K562 (cell line): ENCODE results near the gene FUCA1. TPM values are rescaled to one million over a fixed set of nuclear protein-coding genes. Genes with fewer than 3 reads are reported as not detected.

Experiments used
- ATF1 ChIP-seq, 2 experiments: fragments of 450-650 bp in 1 of 2; IDR thresholded peaks; 2 replicates each; pipeline ENCODE4 v1.6.1; 2016; ENCODE audit warnings: missing compliant biosample characterization in 1 of 2, missing genetic modification characterization in 1 of 2
- C11orf30 ChIP-seq: fragments of 450-650 bp; IDR thresholded peaks from 2 replicates; pipeline ENCODE4 v1.6.1; 2016; ENCODE audit warnings: low read depth, mild to moderate bottlenecking
- CTCF ChIP-seq, 3 experiments: IDR thresholded peaks in 2 of 3; conservative IDR thresholded peaks in 1 of 3; 2 replicates each; pipeline ENCODE4 v1.5.1; 2011 to 2012; ENCODE audit warnings: low read length in 3 of 3, mild to moderate bottlenecking in 3 of 3, control low read depth in 2 of 3, improper control_type of control experiment in 1 of 3, inconsistent platforms in 1 of 3, low read depth in 1 of 3, mixed read lengths in 1 of 3, moderate library complexity in 1 of 3; ENCODE audit not compliant: insufficient read depth in 2 of 3
- ESRRB ChIP-seq: fragments of 250-450 bp; sonication (Bioruptor Pico); IDR thresholded peaks from 2 replicates; pipeline ENCODE4 v1.5.0; 2020; ENCODE audit warnings: mild to moderate bottlenecking, moderate library complexity, borderline replicate concordance
- ETV6 ChIP-seq, 3 experiments: fragments of 150-350 bp in 1 of 3; sonication (generic) in 1 of 3; formaldehyde crosslinking in 1 of 3; IDR thresholded peaks; 2 replicates each; pipeline versions ENCODE4 v1.6.1 to v1.8.0; 2014 to 2022; ENCODE audit warnings: borderline replicate concordance in 2 of 3, low read depth in 2 of 3, antibody characterized with exemption in 1 of 3, low read length in 1 of 3, mild to moderate bottlenecking in 1 of 3, missing genetic modification reagents in 1 of 3
- GTF2A2 ChIP-seq: IDR thresholded peaks from 2 replicates; pipeline ENCODE4 v1.6.1; 2016; ENCODE audit warnings: mild to moderate bottlenecking, missing genetic modification characterization, missing compliant biosample characterization
- GTF2F1 ChIP-seq: IDR thresholded peaks from 2 replicates; pipeline ENCODE4 v1.6.1; 2011; ENCODE audit warnings: low read depth, low read length, improper control_type of control experiment
- PKNOX1 ChIP-seq: fragments of 450-650 bp; IDR thresholded peaks from 2 replicates; pipeline ENCODE4 v1.6.1; 2016
- POLR2H ChIP-seq: IDR thresholded peaks from 2 replicates; pipeline ENCODE4 v1.6.1; 2016; ENCODE audit warnings: missing genetic modification characterization, low read depth, mild to moderate bottlenecking, control low read depth, missing compliant biosample characterization, moderate library complexity
- RCOR1 ChIP-seq, 2 experiments: IDR thresholded peaks; 2 replicates each; pipeline ENCODE4 v1.6.1; 2012; ENCODE audit warnings: low read depth in 2 of 2, low read length in 2 of 2, borderline replicate concordance in 1 of 2, improper control_type of control experiment in 1 of 2
- RHOXF2B ChIP-seq: fragments of 250-450 bp; sonication (Bioruptor Pico); conservative IDR thresholded peaks from 2 replicates; pipeline ENCODE4 v1.5.1; 2021
- SUPT5H ChIP-seq: fragments of 450-650 bp; IDR thresholded peaks from 2 replicates; pipeline ENCODE4 v1.6.1; 2016
- ZNF639 ChIP-seq, 2 experiments: fragments of 200-800 bp in 1 of 2; sonication (Bioruptor generic) in 1 of 2; sonication (generic) in 1 of 2; formaldehyde crosslinking in 1 of 2; IDR thresholded peaks in 1 of 2; conservative IDR thresholded peaks in 1 of 2; 2 replicates each; pipeline versions ENCODE4 v1.5.0 to v1.6.1; 2016 to 2020; ENCODE audit warnings: missing compliant biosample characterization in 1 of 2, missing genetic modification characterization in 1 of 2, missing genetic modification reagents in 1 of 2
- ZNF644 ChIP-seq: fragments of 200-800 bp; sonication (Bioruptor generic); IDR thresholded peaks from 2 replicates; pipeline ENCODE4 v1.6.1; 2016; ENCODE audit warnings: low read depth, missing genetic modification characterization, missing compliant biosample characterization
- ZNF707 ChIP-seq: fragments of 250-450 bp; sonication (Bioruptor Pico); conservative IDR thresholded peaks from 2 replicates; pipeline ENCODE4 v1.8.0; 2022; ENCODE audit warnings: inconsistent platforms, mild to moderate bottlenecking, moderate library complexity
- polyA plus RNA-seq, 8 experiments: library from polyadenylated mRNA; depleted of rRNA in 4 of 8; stranded (reverse) in 5 of 8; unstranded in 3 of 8; fragments of >200 nt; fragmentation: Nextera tagmentation in 2 of 8; fragmentation: Illumina TruSeq in 1 of 8; extraction: Ambion mirVana in 2 of 8; extraction: Trizol in 1 of 8; gene quantifications; 2 replicates each; pipeline versions ENCODE4 v1.2.1 to v1.2.3, GENCODE V29; 2011 to 2014; ENCODE audit warnings: inconsistent platforms in 1 of 8, missing spikeins in 1 of 8
- total RNA-seq, 7 experiments: library from RNA; depleted of rRNA in 6 of 7; stranded (reverse); fragments of >200 nt in 6 of 7; fragmentation: Illumina TruSeq in 2 of 7; extraction: Trizol in 2 of 7; gene quantifications; 2 replicates each; pipeline versions ENCODE4 v1.2.1 to v1.2.3, GENCODE V29; 2011 to 2021; ENCODE audit warnings: low replicate concordance in 1 of 7
- TF ChIP-seq, protein P1 (sequence below), 2 experiments: IDR thresholded peaks; 2 replicates each; pipeline ENCODE4 v1.6.1; 2012; ENCODE audit warnings: improper control_type of control experiment in 2 of 2, low read depth in 2 of 2, low read length in 2 of 2, borderline replicate concordance in 1 of 2
- TF ChIP-seq, protein P2 (sequence below): fragments of 250-450 bp; sonication (Bioruptor Pico); IDR thresholded peaks from 2 replicates; pipeline ENCODE4 v1.4.0; 2020; ENCODE audit warnings: mild to moderate bottlenecking, moderate library complexity

The FUCA1 gene
- total and polyA plus RNA-seq, 9 of the 15 experiments (the other 6 are each of a cell fraction or from before 2014, with no cell fraction given): 7.0 to 20.5 (median 13.5) TPM

GRCh38 chr1:23810818-23811540 lies 57.1 kb downstream of the FUCA1 start (continued):
- TF ChIP-seq PKNOX1 (peak; percentile 38; the same call in 1 of the 2 replicates), GTF2A2 (tag) (no peak), CTCF (IDR thresholded peaks at IDR 0.05 in 2 of 3, conservative IDR thresholded peaks at IDR 0.05 in 1 of 3; ENCODE audit: insufficient read depth in 2 of 3, low read depth in 1 of 3, low read length in 3 of 3) (peak; percentile 94 to 97 (median 95)), ZNF707 (CRISPR knock-in tag) (no peak), C11orf30 (no peak), GTF2F1 (no peak), ZNF644 (tag) (no peak), POLR2H (no peak), RCOR1 (IDR thresholded peaks at IDR 0.05; ENCODE audit: borderline replicate concordance in 1 of 2, low read depth in 2 of 2, low read length in 2 of 2) (peak in 1 of 2 experiments; percentile 60; a peak in 1 of 4 replicates), ESRRB (no peak), RHOXF2B (no peak), ETV6 (IDR thresholded peaks at IDR 0.05; ENCODE audit: borderline replicate concordance in 1 of 2, low read depth in 2 of 2, low read length in 1 of 2) (no peak), ETV6 (CRISPR knock-in tag; IDR thresholded peaks at IDR 0.05; ENCODE audit: borderline replicate concordance) (no peak), ATF1 (CRISPR knock-in tag; IDR thresholded peaks at IDR 0.05) (no peak), ATF1 (tag; IDR thresholded peaks at IDR 0.05) (no peak), SUPT5H (no peak), ZNF639 (CRISPR knock-in tag; conservative IDR thresholded peaks at IDR 0.05 in 1 of 2, IDR thresholded peaks at IDR 0.05 in 1 of 2) (no peak)
- TF ChIP-seq, protein P1, sequence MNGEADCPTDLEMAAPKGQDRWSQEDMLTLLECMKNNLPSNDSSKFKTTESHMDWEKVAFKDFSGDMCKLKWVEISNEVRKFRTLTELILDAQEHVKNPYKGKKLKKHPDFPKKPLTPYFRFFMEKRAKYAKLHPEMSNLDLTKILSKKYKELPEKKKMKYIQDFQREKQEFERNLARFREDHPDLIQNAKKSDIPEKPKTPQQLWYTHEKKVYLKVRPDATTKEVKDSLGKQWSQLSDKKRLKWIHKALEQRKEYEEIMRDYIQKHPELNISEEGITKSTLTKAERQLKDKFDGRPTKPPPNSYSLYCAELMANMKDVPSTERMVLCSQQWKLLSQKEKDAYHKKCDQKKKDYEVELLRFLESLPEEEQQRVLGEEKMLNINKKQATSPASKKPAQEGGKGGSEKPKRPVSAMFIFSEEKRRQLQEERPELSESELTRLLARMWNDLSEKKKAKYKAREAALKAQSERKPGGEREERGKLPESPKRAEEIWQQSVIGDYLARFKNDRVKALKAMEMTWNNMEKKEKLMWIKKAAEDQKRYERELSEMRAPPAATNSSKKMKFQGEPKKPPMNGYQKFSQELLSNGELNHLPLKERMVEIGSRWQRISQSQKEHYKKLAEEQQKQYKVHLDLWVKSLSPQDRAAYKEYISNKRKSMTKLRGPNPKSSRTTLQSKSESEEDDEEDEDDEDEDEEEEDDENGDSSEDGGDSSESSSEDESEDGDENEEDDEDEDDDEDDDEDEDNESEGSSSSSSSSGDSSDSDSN (IDR thresholded peaks at IDR 0.05; ENCODE audit: borderline replicate concordance in 1 of 2, low read depth in 2 of 2, low read length in 2 of 2): no peak
- TF ChIP-seq, protein P2, sequence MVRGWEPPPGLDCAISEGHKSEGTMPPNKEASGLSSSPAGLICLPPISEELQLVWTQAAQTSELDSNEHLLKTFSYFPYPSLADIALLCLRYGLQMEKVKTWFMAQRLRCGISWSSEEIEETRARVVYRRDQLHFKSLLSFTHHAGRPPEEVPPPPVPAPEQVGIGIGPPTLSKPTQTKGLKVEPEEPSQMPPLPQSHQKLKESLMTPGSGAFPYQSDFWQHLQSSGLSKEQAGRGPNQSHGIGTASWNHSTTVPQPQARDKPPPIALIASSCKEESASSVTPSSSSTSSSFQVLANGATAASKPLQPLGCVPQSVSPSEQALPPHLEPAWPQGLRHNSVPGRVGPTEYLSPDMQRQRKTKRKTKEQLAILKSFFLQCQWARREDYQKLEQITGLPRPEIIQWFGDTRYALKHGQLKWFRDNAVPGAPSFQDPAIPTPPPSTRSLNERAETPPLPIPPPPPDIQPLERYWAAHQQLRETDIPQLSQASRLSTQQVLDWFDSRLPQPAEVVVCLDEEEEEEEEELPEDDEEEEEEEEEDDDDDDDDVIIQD (CRISPR knock-in tag): no peak
